Stimulated activated CD4-positive, alpha-beta T cell treated with anti-CD3 and anti-CD28 coated beads, Interleukin-15, amount 100 ng/mL, for 48 hours (primary cell): ENCODE results near the gene SPINT3.
"Not testable (repeated sequence)": the region's sequence is repeated elsewhere in the genome, so short reads cannot be mapped to it uniquely, and the experiment has no call there.

Experiments used
- DNase-seq, 2 donors: peaks; one replicate each; pipeline ENCODE4 v3.0.0-alpha.2; 2020; ENCODE audit warnings: low read depth in 2 of 2

Gene SPINT3

DNA sequence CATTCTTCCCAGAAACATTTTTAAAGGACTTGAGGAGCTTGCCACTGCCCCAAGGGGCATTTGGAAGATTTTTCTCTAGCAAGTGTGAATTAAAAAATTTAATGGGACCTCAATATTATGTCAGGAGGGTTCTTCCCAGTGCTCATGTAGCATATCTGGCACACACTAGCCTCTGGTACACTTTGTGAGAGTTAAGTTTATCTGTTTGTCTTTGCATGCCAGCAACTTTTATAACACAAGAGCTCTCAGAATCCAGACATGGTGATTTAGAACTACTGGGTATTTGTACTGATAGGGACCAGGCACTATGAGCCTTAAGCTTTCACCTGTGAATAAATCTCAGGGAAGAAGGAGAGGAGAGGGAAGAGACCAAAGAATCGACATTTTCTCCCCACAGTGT is 12.9 kb downstream of the SPINT3 start:
- no peak for DNase-seq

DNA sequence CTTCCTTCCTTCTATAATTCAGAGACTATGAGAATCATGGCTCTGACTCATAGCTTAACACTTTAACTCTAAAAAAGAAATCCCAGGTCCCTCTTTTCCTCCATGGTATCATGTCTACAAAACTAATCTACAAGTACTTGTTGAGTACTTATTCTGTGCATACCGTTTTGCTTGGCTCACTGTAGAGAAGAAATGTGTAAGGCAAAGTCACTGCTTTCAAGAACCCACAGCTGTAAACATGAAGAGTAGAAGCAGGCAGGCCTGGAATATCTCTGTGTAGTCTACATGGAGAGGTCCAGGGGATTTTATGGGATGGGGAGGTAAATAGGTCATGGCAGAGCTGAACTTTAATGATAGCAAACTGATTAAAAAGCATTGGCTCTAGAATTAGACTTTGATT is 13.8 kb downstream of the SPINT3 start:
- no peak for DNase-seq

- no peak for DNase-seq
These were observed 15.4 kb downstream of the SPINT3 start for GRCh38 chr20:45500022-45500421.

DNA sequence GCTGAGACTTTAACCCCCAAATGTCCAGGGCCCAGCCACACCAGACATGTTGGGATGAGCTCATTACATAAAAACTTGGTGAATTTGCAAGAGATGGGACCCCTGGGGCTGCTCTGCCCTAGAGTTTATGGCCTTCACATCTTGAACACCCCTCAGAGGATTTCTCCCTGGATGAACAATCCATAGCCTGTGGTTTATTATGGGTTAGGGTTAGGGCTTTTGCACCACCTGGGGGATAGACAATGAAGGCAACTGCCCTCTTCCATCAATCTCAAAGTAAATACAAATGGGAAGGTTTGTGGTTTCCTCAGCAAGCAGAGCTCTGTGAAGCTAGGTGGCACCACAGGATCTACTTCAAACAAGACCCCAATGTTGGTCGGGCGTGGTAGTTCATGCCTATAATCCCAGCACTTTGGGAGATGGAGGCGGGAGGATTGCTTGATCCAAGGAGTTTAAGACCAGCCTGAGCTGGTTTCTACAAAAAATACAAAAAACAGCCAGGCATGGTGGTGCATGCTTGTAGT is 17.4 kb downstream of the SPINT3 start:
- no peak for DNase-seq

DNA sequence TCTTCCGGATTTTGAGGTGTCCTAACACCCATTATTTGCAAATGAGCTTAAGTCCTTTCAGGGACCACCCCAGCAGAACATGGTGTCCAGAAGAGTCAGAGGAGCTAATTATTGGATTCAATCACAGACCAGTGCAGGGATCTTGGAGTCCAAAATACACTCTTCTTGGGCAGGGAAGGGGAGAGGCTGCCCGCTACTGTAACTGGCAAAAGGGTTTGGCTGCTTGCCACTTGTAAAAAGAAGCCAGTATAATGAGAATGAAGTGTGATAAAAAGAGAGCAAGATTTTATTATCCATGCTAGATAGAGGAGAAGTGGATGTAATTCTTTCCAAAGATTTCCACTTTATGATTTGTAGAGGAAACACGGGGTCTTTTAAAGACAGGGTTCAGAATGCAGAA is 19.3 kb downstream of the SPINT3 start:
- no peak for DNase-seq

DNA sequence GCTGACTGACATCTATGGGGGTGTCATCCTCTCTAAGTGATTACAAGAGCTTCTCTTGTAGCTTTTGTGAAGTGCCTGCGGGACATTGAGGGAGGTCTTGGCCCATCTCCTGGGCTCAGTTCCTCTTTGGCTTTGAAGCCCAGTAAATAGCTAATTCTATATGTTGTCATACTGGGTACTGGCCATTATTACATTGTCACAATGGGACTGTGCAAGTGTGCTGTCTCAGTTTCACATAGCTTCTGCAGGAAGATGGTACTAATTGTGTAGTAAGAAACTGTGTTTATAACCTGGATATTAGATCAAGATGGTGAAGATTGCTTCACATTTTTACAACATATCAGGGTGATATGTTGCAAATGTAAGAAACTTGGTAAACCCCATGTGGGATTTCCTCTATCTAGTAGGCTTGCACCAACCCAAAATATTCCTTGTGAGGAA is 19.9 kb downstream of the SPINT3 start:
- DNase-seq, result no peak

GRCh38 chr20:45489083-45489531 is 26.3 kb downstream of the SPINT3 start:
- no peak for DNase-seq

DNA sequence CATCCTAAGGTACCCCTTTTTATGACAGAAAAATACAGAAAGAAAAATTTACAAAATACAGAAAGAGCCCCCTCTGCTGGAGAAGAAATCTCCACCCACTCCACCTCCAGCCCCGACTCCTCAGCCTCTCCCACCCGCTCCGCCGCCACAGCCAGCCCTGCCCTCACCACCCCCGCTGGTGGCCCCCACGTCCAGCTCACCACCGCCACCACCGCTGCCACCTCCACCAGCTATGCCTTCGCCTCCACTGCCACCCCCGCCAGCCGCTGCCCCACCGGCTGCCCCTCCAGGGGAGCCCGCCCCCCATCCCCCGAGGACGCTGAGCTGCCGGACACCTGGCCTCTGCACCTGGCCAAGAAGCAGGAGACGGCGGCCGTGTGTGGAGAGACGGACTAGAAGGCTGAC is 28.2 kb downstream of the SPINT3 start:
- no peak for DNase-seq

DNA sequence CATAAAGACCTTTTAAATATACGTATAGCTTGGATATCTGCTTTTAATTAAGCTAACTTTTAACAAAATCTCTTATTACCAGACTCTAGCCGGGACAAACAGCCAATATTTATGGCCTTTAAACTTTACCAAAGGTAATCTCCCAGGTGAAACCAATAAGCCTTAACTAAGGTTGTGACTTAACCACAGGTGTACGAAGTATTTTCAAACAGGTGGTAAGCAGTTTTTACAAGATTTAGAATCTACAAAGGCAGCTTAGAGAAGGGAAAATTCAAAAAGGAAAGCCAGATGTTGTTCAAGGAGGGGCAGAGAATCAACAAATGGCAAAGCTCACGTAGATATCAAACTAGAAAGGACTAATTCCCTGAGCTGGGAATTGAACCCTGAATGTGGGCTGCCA is 30.0 kb downstream of the SPINT3 start:
- DNase-seq, result no peak

GRCh38 chr20:45484676-45485075 is 30.7 kb downstream of the SPINT3 start:
- DNase-seq, result no peak

GRCh38 chr20:45479822-45480221 is 35.6 kb downstream of the SPINT3 start:
- no peak for DNase-seq

- not testable (repeated sequence) for DNase-seq
These were observed 37.8 kb downstream of the SPINT3 start for GRCh38 chr20:45477530-45478148.

- DNase-seq, result not testable (repeated sequence)
These were observed 43.1 kb downstream of the SPINT3 start for GRCh38 chr20:45472286-45472685.

DNA sequence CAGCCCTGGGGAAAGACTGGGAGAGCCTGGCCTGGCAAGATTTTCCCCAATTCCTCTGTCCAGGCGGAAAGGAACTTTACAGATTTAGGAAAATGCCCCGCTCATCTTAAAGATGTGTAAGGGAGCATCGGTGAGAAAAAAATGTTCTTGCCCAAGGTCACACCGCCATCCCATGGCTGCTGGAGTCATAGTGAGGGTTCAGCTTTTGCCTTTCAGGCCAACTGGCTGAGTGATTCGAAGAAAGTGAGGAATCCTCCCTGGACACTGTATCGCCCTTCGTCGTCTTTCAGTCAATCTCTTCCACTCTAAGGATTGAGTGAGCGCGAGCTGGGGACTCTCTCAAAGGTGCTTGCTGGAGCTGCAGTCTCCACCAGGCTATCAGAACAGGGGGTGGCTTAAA is 44.5 kb downstream of the SPINT3 start:
- DNase-seq, result no peak

- no peak for DNase-seq
These were observed 45.0 kb downstream of the SPINT3 start for GRCh38 chr20:45470262-45470931.

DNA sequence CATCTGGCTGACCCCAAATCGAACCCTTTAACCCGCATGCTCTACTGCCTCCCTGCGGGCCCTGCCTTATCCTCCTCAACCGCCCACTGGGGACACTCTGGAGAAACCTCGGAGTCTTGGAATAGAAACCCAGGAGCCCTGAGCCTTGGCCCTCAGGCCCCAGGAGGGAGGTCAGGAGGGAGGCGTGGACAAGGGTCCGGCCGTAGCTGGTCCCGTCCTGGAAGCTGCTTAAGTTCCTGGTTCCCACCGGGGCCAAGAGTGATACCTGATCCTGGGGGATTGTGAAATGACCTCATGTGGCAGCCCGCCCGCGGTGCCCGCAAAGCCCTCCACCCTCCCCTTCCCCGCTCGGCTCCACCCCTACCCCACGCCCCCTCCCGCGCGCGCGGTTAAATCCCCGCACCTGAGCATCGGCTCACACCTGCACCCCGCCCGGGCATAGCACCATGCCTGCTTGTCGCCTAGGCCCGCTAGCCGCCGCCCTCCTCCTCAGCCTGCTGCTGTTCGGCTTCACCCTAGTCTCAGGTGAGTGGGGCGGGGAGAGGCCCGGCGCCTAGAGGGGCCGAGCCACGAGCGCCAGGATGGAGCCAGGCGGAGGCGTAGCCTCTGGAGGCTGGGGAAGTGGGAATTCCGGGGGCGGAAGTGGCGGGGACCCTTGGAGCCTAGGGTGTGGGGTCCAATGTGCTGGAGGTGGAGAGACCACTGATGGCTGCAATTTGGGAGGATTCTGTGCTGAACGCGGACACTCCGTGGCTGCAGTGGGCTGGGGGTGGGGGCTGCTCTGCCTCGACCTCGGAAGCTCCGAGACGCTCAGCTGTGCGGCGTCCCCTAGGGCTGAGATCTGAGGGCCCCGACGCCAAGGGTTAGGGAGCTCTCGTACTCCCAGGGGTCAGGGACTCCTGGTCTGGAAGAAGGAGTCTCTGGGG is 45.8 kb downstream of the SPINT3 start, which contains the start of gene WFDC2:
TSS of gene WFDC2 (plus strand) at position 418 of the 926 bp plus-strand sequence. CDS start at position 447, 29 bp downstream.
- DNase-seq, result no peak

GRCh38 chr20:45467861-45468260 is 47.6 kb downstream of the SPINT3 start:
- no peak for DNase-seq

- DNase-seq, result no peak
These were observed 48.2 kb downstream of the SPINT3 start for GRCh38 chr20:45467172-45467571.

- no peak for DNase-seq
These were observed 49.7 kb downstream of the SPINT3 start for GRCh38 chr20:45465491-45466266.

GRCh38 chr20:45463709-45464108 is 51.7 kb downstream of the SPINT3 start:
- DNase-seq, result no peak
